Measurements from ENCODE around the gene RET. TPM values are rescaled to one million over a fixed set of nuclear protein-coding genes. Genes with fewer than 3 reads are reported as not detected.

Gene RET
- total RNA-seq, 3 donors from 2014 or later (not counting 1 experiment from before 2014, with no cell fraction given), result 0.16 TPM; not detected in 2

- no peaks in the 10 kb centered on the region for H3K36me3 ChIP-seq (ENCODE audit: control insufficient read depth, insufficient read depth, low read length)
- no peaks in the 10 kb centered on the region for H3K36me3 Mint-ChIP-seq
- no peak overlapping the region for H3K4me3 Mint-ChIP-seq
- peaks cover 2% of the 10 kb centered on the region for H3K4me1 ChIP-seq (ENCODE audit: control insufficient read depth, insufficient read depth, low read length)
- H3K9me3 ChIP-seq (ENCODE audit: control insufficient read depth, insufficient read depth, low read length), result no peaks in the 10 kb centered on the region
- peaks cover 13 to 27% of the 10 kb centered on the region in 2 donors for H3K27me3 Mint-ChIP-seq (ENCODE audit: low read depth in 2 of 2)
- no peak for ATAC-seq
- no peak overlapping the region for H3K4me3 ChIP-seq (ENCODE audit: low read length)
- TF ChIP-seq CTCF (IDR thresholded peaks at IDR 0.05), result no peak
- H3K27ac Mint-ChIP-seq, result no peak overlapping the region
- H3K9me3 Mint-ChIP-seq, result peaks cover 1% of the 10 kb centered on the region in 2 donors
- intact Hi-C loops (cut with micrococcal nuclease), result no loop called here
- DNase-seq, result no peak
- peaks cover 0 to 9% of the 10 kb centered on the region in 2 donors for H3K4me1 Mint-ChIP-seq
- 24% methylated on average over 7 of the region's 7 CpGs for WGBS (ENCODE audit: insufficient coverage)
- no peak overlapping the region for H3K27ac ChIP-seq (ENCODE audit: low read length)
- H3K27me3 ChIP-seq (ENCODE audit: control insufficient read depth, insufficient read depth, low read length), result peaks cover 6% of the 10 kb centered on the region
Measured at GRCh38 chr10:43082746-43083145, 5.9 kb downstream of the RET start.

- Histone ChIP-seq H3K27ac (ENCODE audit: low read length) (no peak overlapping the region), H3K27me3 (ENCODE audit: control insufficient read depth, insufficient read depth, low read length) (peaks cover 3% of the 10 kb centered on the region), H3K9me3 (ENCODE audit: control insufficient read depth, insufficient read depth, low read length) (no peaks in the 10 kb centered on the region), H3K4me1 (ENCODE audit: control insufficient read depth, insufficient read depth, low read length) (peaks cover 2% of the 10 kb centered on the region), H3K36me3 (ENCODE audit: control insufficient read depth, insufficient read depth, low read length) (no peaks in the 10 kb centered on the region), H3K4me3 (ENCODE audit: low read length) (no peak overlapping the region)
- Mint-ChIP-seq H3K9me3 (peaks cover 3 to 4% of the 10 kb centered on the region in 2 donors), H3K27me3 (ENCODE audit: low read depth in 2 of 2) (peaks cover 13 to 22% of the 10 kb centered on the region in 2 donors), H3K4me3 (no peak overlapping the region), H3K27ac (no peak overlapping the region), H3K4me1 (peaks cover 0 to 9% of the 10 kb centered on the region in 2 donors), H3K36me3 (no peaks in the 10 kb centered on the region)
- TF ChIP-seq CTCF (IDR thresholded peaks at IDR 0.05), result no peak
- no peak for ATAC-seq
- 4% methylated on average over 5 of the region's 5 CpGs for WGBS (ENCODE audit: insufficient coverage)
- intact Hi-C loops (cut with micrococcal nuclease), result no loop called here
- DNase-seq, result no peak
Measured at GRCh38 chr10:43083764-43084163, 6.9 kb downstream of the RET start.

GRCh38 chr10:43084812-43085211, 7.9 kb downstream of the RET start:
- H3K27me3 ChIP-seq (ENCODE audit: control insufficient read depth, insufficient read depth, low read length), result peaks cover 3% of the 10 kb centered on the region
- Mint-ChIP-seq H3K27ac (no peak overlapping the region), H3K27me3 (ENCODE audit: low read depth in 2 of 2) (peaks cover 3 to 13% of the 10 kb centered on the region in 2 donors), H3K4me1 (peaks cover 0 to 9% of the 10 kb centered on the region in 2 donors), H3K9me3 (peaks cover 3 to 4% of the 10 kb centered on the region in 2 donors), H3K36me3 (no peaks in the 10 kb centered on the region), H3K4me3 (no peak overlapping the region)
- H3K36me3 ChIP-seq (ENCODE audit: control insufficient read depth, insufficient read depth, low read length), result no peaks in the 10 kb centered on the region
- no peak overlapping the region for H3K4me3 ChIP-seq (ENCODE audit: low read length)
- H3K9me3 ChIP-seq (ENCODE audit: control insufficient read depth, insufficient read depth, low read length), result no peaks in the 10 kb centered on the region
- DNase-seq, result no peak
- 82% methylated on average over 9 of the region's 9 CpGs for WGBS (ENCODE audit: insufficient coverage)
- ATAC-seq, result no peak
- no peak overlapping the region for H3K27ac ChIP-seq (ENCODE audit: low read length)
- peaks cover 2% of the 10 kb centered on the region for H3K4me1 ChIP-seq (ENCODE audit: control insufficient read depth, insufficient read depth, low read length)
- intact Hi-C loops (cut with micrococcal nuclease), result no loop called here
- no peak for TF ChIP-seq CTCF (IDR thresholded peaks at IDR 0.05)

GRCh38 chr10:43086321-43086942, 9.6 kb downstream of the RET start:
- no peaks in the 10 kb centered on the region for H3K36me3 ChIP-seq (ENCODE audit: control insufficient read depth, insufficient read depth, low read length)
- H3K36me3 Mint-ChIP-seq, result no peaks in the 10 kb centered on the region
- no peak overlapping the region for H3K4me3 Mint-ChIP-seq
- DNase-seq (no peak), ATAC-seq (no peak)
- no peak overlapping the region for H3K27ac Mint-ChIP-seq
- H3K9me3 Mint-ChIP-seq, result peaks cover 3 to 4% of the 10 kb centered on the region in 2 donors
- no peak overlapping the region for H3K27ac ChIP-seq (ENCODE audit: low read length)
- no peak for TF ChIP-seq CTCF (IDR thresholded peaks at IDR 0.05)
- peaks cover 0 to 7% of the 10 kb centered on the region in 2 donors for H3K27me3 Mint-ChIP-seq (ENCODE audit: low read depth in 2 of 2)
- H3K9me3 ChIP-seq (ENCODE audit: control insufficient read depth, insufficient read depth, low read length), result no peaks in the 10 kb centered on the region
- 88% methylated on average over 7 of the region's 7 CpGs for WGBS (ENCODE audit: insufficient coverage)
- no peak overlapping the region for H3K4me3 ChIP-seq (ENCODE audit: low read length)
- H3K4me1 ChIP-seq (ENCODE audit: control insufficient read depth, insufficient read depth, low read length), result peaks cover 2% of the 10 kb centered on the region
- intact Hi-C loops (cut with micrococcal nuclease), result no loop called here
- peaks cover 3% of the 10 kb centered on the region for H3K27me3 ChIP-seq (ENCODE audit: control insufficient read depth, insufficient read depth, low read length)
- peaks cover 0 to 9% of the 10 kb centered on the region in 2 donors for H3K4me1 Mint-ChIP-seq
